ENCODE measurements around the gene ASIC2.

The ASIC2 gene

GRCh38 chr17:33273743-33274410 is 19.2 kb downstream of the ASIC2 start:
- Histone ChIP-seq H3K9me3 (ENCODE audit: control insufficient read depth, insufficient read depth, low read length) (no peaks in the 10 kb centered on the region), H4K20me1 (ENCODE audit: control insufficient read depth, insufficient read depth, low read depth, low read length) (no peaks in the 10 kb centered on the region), H3K4me3 (ENCODE audit: low read length) (no peak overlapping the region)

GRCh38 chr17:33273271-33273670 is 19.8 kb downstream of the ASIC2 start:
- Histone ChIP-seq H3K4me3 (ENCODE audit: low read length) (no peak overlapping the region), H4K20me1 (ENCODE audit: control insufficient read depth, insufficient read depth, low read depth, low read length) (no peaks in the 10 kb centered on the region), H3K9me3 (ENCODE audit: control insufficient read depth, insufficient read depth, low read length) (no peaks in the 10 kb centered on the region), H3K36me3 (ENCODE audit: control insufficient read depth, low read length) (no peaks in the 10 kb centered on the region), H3K9me2 (replicated peaks; ENCODE audit: control insufficient read depth, low read length) (no peaks in the 10 kb centered on the region), H3K27me3 (ENCODE audit: control insufficient read depth, low read length) (no peaks in the 10 kb centered on the region), H3K79me2 (ENCODE audit: control insufficient read depth, low read length) (no peaks in the 10 kb centered on the region), H3K27ac (ENCODE audit: low read depth, low read length) (no peak overlapping the region), H3F3A (ENCODE audit: control insufficient read depth, insufficient read depth) (no peaks in the 10 kb centered on the region), H3K4me1 (ENCODE audit: control insufficient read depth, low read length) (no peaks in the 10 kb centered on the region), H3K4me2 (ENCODE audit: low read length) (no peak overlapping the region)
- TF ChIP-seq EZH2phosphoT487 (IDR thresholded peaks at IDR 0.05; ENCODE audit: borderline replicate concordance, low read length) = no peak
- no peak for TF ChIP-seq CTCF (IDR thresholded peaks at IDR 0.05; ENCODE audit: low read depth, low read length, poor library complexity, severe bottlenecking)

More at GRCh38 chr17:33273743-33274410, 19.2 kb downstream of the ASIC2 start:
- no peak overlapping the region for H3K4me2 ChIP-seq (ENCODE audit: low read length)
- H3K79me2 ChIP-seq (ENCODE audit: control insufficient read depth, low read length) = no peaks in the 10 kb centered on the region
- H3K27ac ChIP-seq (ENCODE audit: low read depth, low read length) = no peak overlapping the region
- no peaks in the 10 kb centered on the region for H3K36me3 ChIP-seq (ENCODE audit: control insufficient read depth, low read length)
- no peak for TF ChIP-seq EZH2phosphoT487 (IDR thresholded peaks at IDR 0.05; ENCODE audit: borderline replicate concordance, low read length)
- H3K9me2 ChIP-seq (replicated peaks; ENCODE audit: control insufficient read depth, low read length) = no peaks in the 10 kb centered on the region
- no peaks in the 10 kb centered on the region for H3F3A ChIP-seq (ENCODE audit: control insufficient read depth, insufficient read depth)
- H3K4me1 ChIP-seq (ENCODE audit: control insufficient read depth, low read length) = no peaks in the 10 kb centered on the region
- no peaks in the 10 kb centered on the region for H3K27me3 ChIP-seq (ENCODE audit: control insufficient read depth, low read length)

- H3K27ac ChIP-seq (ENCODE audit: low read depth, low read length) = no peak overlapping the region
Measured at GRCh38 chr17:33272438-33272837, 20.7 kb downstream of the ASIC2 start.

More at GRCh38 chr17:33272438-33272837, 20.7 kb downstream of the ASIC2 start:
- no peak overlapping the region for H3K4me3 ChIP-seq (ENCODE audit: low read length)
- H3K79me2 ChIP-seq (ENCODE audit: control insufficient read depth, low read length) = no peaks in the 10 kb centered on the region
- H4K20me1 ChIP-seq (ENCODE audit: control insufficient read depth, insufficient read depth, low read depth, low read length) = no peaks in the 10 kb centered on the region
- H3K9me3 ChIP-seq (ENCODE audit: control insufficient read depth, insufficient read depth, low read length) = no peaks in the 10 kb centered on the region
- no peaks in the 10 kb centered on the region for H3F3A ChIP-seq (ENCODE audit: control insufficient read depth, insufficient read depth)
- no peaks in the 10 kb centered on the region for H3K4me1 ChIP-seq (ENCODE audit: control insufficient read depth, low read length)
- no peaks in the 10 kb centered on the region for H3K9me2 ChIP-seq (replicated peaks; ENCODE audit: control insufficient read depth, low read length)
- no peak for TF ChIP-seq EZH2phosphoT487 (IDR thresholded peaks at IDR 0.05; ENCODE audit: borderline replicate concordance, low read length)
- no peak for TF ChIP-seq CTCF (IDR thresholded peaks at IDR 0.05; ENCODE audit: low read depth, low read length, poor library complexity, severe bottlenecking)
- no peak overlapping the region for H3K4me2 ChIP-seq (ENCODE audit: low read length)
- no peaks in the 10 kb centered on the region for H3K27me3 ChIP-seq (ENCODE audit: control insufficient read depth, low read length)
- H3K36me3 ChIP-seq (ENCODE audit: control insufficient read depth, low read length) = no peaks in the 10 kb centered on the region
